HEK293T (cell line): ENCODE data around the gene PPP1R26.

ENCODE experiments used
- FOXM1 ChIP-seq: fragments of 450-650 bp; IDR thresholded peaks from 2 replicates; pipeline ENCODE4 v1.6.1; 2017; ENCODE audit warnings: mild to moderate bottlenecking, borderline replicate concordance
- LEF1 ChIP-seq: fragments of 450-650 bp; IDR thresholded peaks from 2 replicates; pipeline ENCODE4 v1.6.1; 2017; ENCODE audit warnings: mild to moderate bottlenecking, borderline replicate concordance
- SUZ12 ChIP-seq: fragments of 450-650 bp; IDR thresholded peaks from 2 replicates; pipeline ENCODE4 v1.6.1; 2016; ENCODE audit warnings: mild to moderate bottlenecking
- TARDBP ChIP-seq: fragments of 450-650 bp; IDR thresholded peaks from 2 replicates; pipeline ENCODE4 v1.6.1; 2016

DNA sequence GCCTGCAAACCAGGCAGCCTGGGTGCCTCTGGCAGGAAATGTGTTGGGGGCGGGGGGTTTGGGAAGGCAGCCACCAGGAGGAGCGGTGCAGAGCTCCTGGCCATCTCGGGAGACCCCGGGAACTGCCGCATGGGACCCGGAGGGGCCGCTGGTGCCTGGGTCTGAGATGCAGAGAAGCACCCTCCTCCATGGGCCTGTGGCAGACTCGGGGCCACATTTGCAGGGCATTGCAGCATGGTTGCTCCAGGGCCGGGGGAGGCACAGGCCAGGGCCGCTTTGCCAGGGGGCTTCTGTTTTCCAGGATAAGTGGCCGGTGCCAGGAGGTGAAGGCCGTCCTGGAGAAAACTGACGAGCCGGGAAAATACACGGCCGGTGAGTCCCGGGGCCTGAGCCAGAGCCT is 43.3 kb downstream of the PPP1R26 start:
- no peak for TF ChIP-seq FOXM1
- TF ChIP-seq SUZ12 = no peak
- no peak for TF ChIP-seq LEF1
- TF ChIP-seq TARDBP = no peak
